ENCODE measurements around the gene TMEM154. TPM values are rescaled to one million over a fixed set of nuclear protein-coding genes. Genes with fewer than 3 reads are reported as not detected.

Gene TMEM154
- total and polyA plus RNA-seq, 10 of the 15 experiments (the other 5 are each of a cell fraction or from before 2014, with no cell fraction given) = 5.1 to 41.4 (median 18.2) TPM

DNA sequence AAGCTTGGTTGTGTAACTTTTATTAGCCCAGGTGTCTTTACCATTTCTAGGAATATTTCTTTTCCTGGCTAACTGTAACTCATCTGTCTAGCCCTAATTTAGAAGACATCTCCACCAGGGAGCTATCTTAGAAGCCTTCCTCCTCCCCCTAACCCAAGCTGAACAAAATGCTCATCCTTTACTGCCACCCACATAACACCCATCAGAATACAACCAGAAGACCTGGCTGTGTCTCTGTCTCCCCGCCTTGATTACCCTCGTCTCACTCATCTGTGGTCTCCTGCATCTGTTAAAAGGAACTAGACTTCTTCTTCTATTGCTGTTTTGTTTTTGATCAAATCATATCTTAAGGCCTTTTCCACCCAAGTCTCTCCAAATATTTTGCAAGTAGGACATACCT is 4.8 kb upstream of the TMEM154 start:
- Histone ChIP-seq H3K9me3 (replicated peaks; ENCODE audit: control insufficient read depth, insufficient read depth, low read length) (no peaks in the 10 kb centered on the region), H3K4me2 (ENCODE audit: control insufficient read depth, insufficient read depth) (no peak overlapping the region), H3K36me3 (ENCODE audit: control insufficient read depth in 2 of 2, insufficient read depth in 2 of 2, low read length in 1 of 2) (no peaks in the 10 kb centered on the region), H2AFZ (ENCODE audit: control insufficient read depth, low read depth, low read length) (no peak overlapping the region), H3K4me3 (no peak overlapping the region), H3K27me3 (replicated peaks in 1 of 2; ENCODE audit: control insufficient read depth in 2 of 2, insufficient read depth in 2 of 2, low read length in 1 of 2) (no peaks in the 10 kb centered on the region; a peak in 1 of 4 replicates), H3K27ac (ENCODE audit: control insufficient read depth, insufficient read depth) (no peak overlapping the region), H3K79me2 (ENCODE audit: control insufficient read depth, insufficient read depth, low read length) (no peaks in the 10 kb centered on the region), H3K9ac (ENCODE audit: control insufficient read depth, insufficient read depth, low read length) (no peak overlapping the region), H4K20me1 (ENCODE audit: control insufficient read depth, insufficient read depth) (no peaks in the 10 kb centered on the region), H3K4me1 (ENCODE audit: control insufficient read depth, insufficient read depth, low read length) (peaks cover 25% of the 10 kb centered on the region)
- no peak for DNase-seq (ENCODE audit: low read depth, low spot score)
- in situ Hi-C loops (cut with MboI) (no loop called here), intact Hi-C loops (cut with micrococcal nuclease; ENCODE audit: unreplicated experiment) (no loop called here)
- no peak for TF ChIP-seq SP1 (IDR thresholded peaks at IDR 0.05; ENCODE audit: low read depth, low read length)
- no peak for TF ChIP-seq BMI1 (IDR thresholded peaks at IDR 0.05; ENCODE audit: borderline replicate concordance)
- no peak for TF ChIP-seq NRF1 (conservative IDR thresholded peaks at IDR 0.05; ENCODE audit: low read depth, low read length)
- TF ChIP-seq ZNF207 (IDR thresholded peaks at IDR 0.05; ENCODE audit: borderline replicate concordance) = no peak
- TF ChIP-seq IKZF1 (conservative IDR thresholded peaks at IDR 0.05) = 0 out of 2 replicates have a peak, but pooled peaks have one; percentile 1
- TF ChIP-seq CREB1 (IDR thresholded peaks at IDR 0.05; ENCODE audit: low read depth) = no peak
- no peak for TF ChIP-seq KLF5 (IDR thresholded peaks at IDR 0.05; ENCODE audit: partially characterized antibody)
- ATAC-seq = no peak
- 47% methylated on average over 2 of the region's 2 CpGs for WGBS (ENCODE audit: insufficient coverage, insufficient replicate concordance, low lambda C conversion rate, missing lambda C conversion rate)
- RAD21 ChIA-PET (ENCODE audit: unreplicated experiment) = interaction anchor here (0.6 to 2.1 kb wide), 12 partner anchors 9 to 362 kb away, joined by 3 to 10 read pairs (median 4); partner anchors contain the start of genes ARFIP1 and TIGD4
- no peak for FAIRE-seq
- POLR2A ChIA-PET = interaction anchor here (0.9 to 3.4 kb wide), 6 partner anchors 9 to 41 kb away, joined by 3 to 18 read pairs (median 5); no protein-coding TSS in a partner anchor
- CTCF ChIA-PET = interaction anchor here (0.7 to 5.5 kb wide), 11 partner anchors 9 to 184 kb away, joined by 3 to 30 read pairs (median 4); no protein-coding TSS in a partner anchor
- BruUV-seq (replicated peaks) = no TSS peak
- SMC1A ChIA-PET (ENCODE audit: uncharacterized antibody, unreplicated experiment) = interaction anchor here (0.7 to 14.9 kb wide), 15 partner anchors 11 to 230 kb away, joined by 3 to 229 read pairs (median 5); no protein-coding TSS in a partner anchor

DNA sequence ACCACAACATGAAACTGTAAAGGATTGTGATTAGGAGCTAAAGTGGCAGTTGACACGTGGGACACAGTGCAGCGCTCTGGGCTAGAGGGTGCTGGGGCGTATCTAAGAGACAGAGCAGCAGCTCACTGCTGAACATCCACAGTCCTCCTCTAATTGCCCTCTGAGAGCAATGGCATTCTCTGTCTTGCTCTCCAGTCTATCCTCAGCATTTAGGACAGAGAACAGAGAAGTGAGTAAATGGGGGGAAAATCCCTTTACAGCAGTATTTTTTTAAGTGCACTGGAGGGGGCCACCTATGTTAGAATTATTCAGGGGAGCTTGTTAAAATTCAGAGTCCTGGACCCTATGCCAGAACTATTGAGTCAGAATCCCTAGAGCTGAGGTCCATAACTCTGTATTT is 4.2 kb upstream of the TMEM154 start:
- RAD21 ChIA-PET (ENCODE audit: unreplicated experiment) = interaction anchor here (0.6 to 2.1 kb wide), 16 partner anchors 8 to 362 kb away, joined by 3 to 10 read pairs (median 4); partner anchors contain the start of genes ARFIP1 and TIGD4
- WGBS (ENCODE audit: insufficient coverage, insufficient replicate concordance, low lambda C conversion rate, missing lambda C conversion rate) = 7% methylated on average over 3 of the region's 3 CpGs
- no TSS peak for BruUV-seq (replicated peaks)
- H3K9ac ChIP-seq (ENCODE audit: control insufficient read depth, insufficient read depth, low read length) = no peak overlapping the region
- in situ Hi-C loops (cut with MboI) = no loop called here
- H3K4me1 ChIP-seq (ENCODE audit: control insufficient read depth, insufficient read depth, low read length) = peaks cover 25% of the 10 kb centered on the region
- POLR2A ChIA-PET = interaction anchor here (0.9 to 3.4 kb wide), 6 partner anchors 8 to 40 kb away, joined by 3 to 18 read pairs (median 5); no protein-coding TSS in a partner anchor
- ATAC-seq (peak; percentile 80), FAIRE-seq (no peak), DNase-seq (ENCODE audit: low read depth, low spot score) (no peak)
- SMC1A ChIA-PET (ENCODE audit: uncharacterized antibody, unreplicated experiment) = interaction anchor here (0.6 to 14.9 kb wide), 17 partner anchors 10 to 230 kb away, joined by 3 to 229 read pairs (median 5); no protein-coding TSS in a partner anchor
- no peaks in the 10 kb centered on the region for H3K9me3 ChIP-seq (replicated peaks; ENCODE audit: control insufficient read depth, insufficient read depth, low read length)
- intact Hi-C loops (cut with micrococcal nuclease; ENCODE audit: unreplicated experiment) = no loop called here
- CTCF ChIA-PET = interaction anchor here (0.7 to 5.5 kb wide), 14 partner anchors 8 to 225 kb away, joined by 3 to 30 read pairs (median 4); no protein-coding TSS in a partner anchor
- H3K79me2 ChIP-seq (ENCODE audit: control insufficient read depth, insufficient read depth, low read length) = no peaks in the 10 kb centered on the region
- no peak overlapping the region for H2AFZ ChIP-seq (ENCODE audit: control insufficient read depth, low read depth, low read length)
- no peak overlapping the region for H3K27ac ChIP-seq (ENCODE audit: control insufficient read depth, insufficient read depth)
- no peak overlapping the region for H3K4me3 ChIP-seq
- H3K4me2 ChIP-seq (ENCODE audit: control insufficient read depth, insufficient read depth) = no peak overlapping the region
- no peaks in the 10 kb centered on the region; a peak in 1 of 4 replicates for H3K27me3 ChIP-seq (replicated peaks in 1 of 2; ENCODE audit: control insufficient read depth in 2 of 2, insufficient read depth in 2 of 2, low read length in 1 of 2)
- no peaks in the 10 kb centered on the region for H3K36me3 ChIP-seq (ENCODE audit: control insufficient read depth in 2 of 2, insufficient read depth in 2 of 2, low read length in 1 of 2)
- no peaks in the 10 kb centered on the region for H4K20me1 ChIP-seq (ENCODE audit: control insufficient read depth, insufficient read depth)
- TF ChIP-seq IKZF1 (conservative IDR thresholded peaks at IDR 0.05) (0 out of 2 replicates have a peak, but pooled peaks have one; percentile 36), ATF7 (IDR thresholded peaks at IDR 0.05; ENCODE audit: low read depth) (peak; percentile 20; the same call in 1 of the 2 replicates), ZNF384 (IDR thresholded peaks at IDR 0.05; ENCODE audit: borderline replicate concordance, low read depth, low read length) (peak; percentile 68; the same call in 1 of the 2 replicates), EP300 (IDR thresholded peaks at IDR 0.05; ENCODE audit: borderline replicate concordance in 1 of 2, control insufficient read depth in 1 of 2, low read depth in 2 of 2, low read length in 2 of 2) (0 out of 4 replicates have a peak, but pooled peaks of 1 of the 2 experiments have one; percentile 25), IKZF2 (IDR thresholded peaks at IDR 0.05) (peak; percentile 25 to 51; a peak in 2 of 4 replicates), WRNIP1 (IDR thresholded peaks at IDR 0.05; ENCODE audit: borderline replicate concordance, low read depth, low read length) (0 out of 2 replicates have a peak, but pooled peaks have one; percentile 56)
- TF ChIP-seq, protein P1, sequence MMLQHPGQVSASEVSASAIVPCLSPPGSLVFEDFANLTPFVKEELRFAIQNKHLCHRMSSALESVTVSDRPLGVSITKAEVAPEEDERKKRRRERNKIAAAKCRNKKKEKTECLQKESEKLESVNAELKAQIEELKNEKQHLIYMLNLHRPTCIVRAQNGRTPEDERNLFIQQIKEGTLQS (IDR thresholded peaks at IDR 0.05; ENCODE audit: borderline replicate concordance, extremely low read depth, low read depth, low read length) = no peak
- TF ChIP-seq, protein P2, sequence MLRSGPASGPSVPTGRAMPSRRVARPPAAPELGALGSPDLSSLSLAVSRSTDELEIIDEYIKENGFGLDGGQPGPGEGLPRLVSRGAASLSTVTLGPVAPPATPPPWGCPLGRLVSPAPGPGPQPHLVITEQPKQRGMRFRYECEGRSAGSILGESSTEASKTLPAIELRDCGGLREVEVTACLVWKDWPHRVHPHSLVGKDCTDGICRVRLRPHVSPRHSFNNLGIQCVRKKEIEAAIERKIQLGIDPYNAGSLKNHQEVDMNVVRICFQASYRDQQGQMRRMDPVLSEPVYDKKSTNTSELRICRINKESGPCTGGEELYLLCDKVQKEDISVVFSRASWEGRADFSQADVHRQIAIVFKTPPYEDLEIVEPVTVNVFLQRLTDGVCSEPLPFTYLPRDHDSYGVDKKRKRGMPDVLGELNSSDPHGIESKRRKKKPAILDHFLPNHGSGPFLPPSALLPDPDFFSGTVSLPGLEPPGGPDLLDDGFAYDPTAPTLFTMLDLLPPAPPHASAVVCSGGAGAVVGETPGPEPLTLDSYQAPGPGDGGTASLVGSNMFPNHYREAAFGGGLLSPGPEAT (IDR thresholded peaks at IDR 0.05; ENCODE audit: low read depth) = 0 out of 2 replicates have a peak, but pooled peaks have one; percentile 23
